ENCODE data around the gene EZR. TPM values are rescaled to one million over a fixed set of nuclear protein-coding genes. Genes with fewer than 3 reads are reported as not detected.

Gene EZR
- total and polyA plus RNA-seq, 2 of the 13 experiments (the other 11 are each of a cell fraction or from before 2014, with no cell fraction given) = 34.7 to 60.3 TPM

- Histone ChIP-seq H3K9me3 (ENCODE audit: low read length) (no peaks in the 10 kb centered on the region), H2AFZ (ENCODE audit: low read length) (peak overlapping the region; percentile 82), H3K4me2 (ENCODE audit: low read depth, low read length) (peak overlapping the region; percentile 93), H3K79me2 (ENCODE audit: insufficient read depth, low read length) (no peaks in the 10 kb centered on the region), H4K20me1 (ENCODE audit: insufficient read depth, low read length) (no peaks in the 10 kb centered on the region), H3K9ac (ENCODE audit: insufficient read depth, low read depth, low read length) (no peak overlapping the region), H3K36me3 (replicated peaks in 1 of 2; ENCODE audit: control insufficient read depth in 1 of 2, insufficient read depth in 2 of 2, low read length in 2 of 2) (no peaks in the 10 kb centered on the region), H3K4me1 (ENCODE audit: insufficient read depth, low read length) (peaks cover 17% of the 10 kb centered on the region), H3K4me3 (replicated peaks in 1 of 3; ENCODE audit: insufficient read depth in 1 of 3, low read depth in 2 of 3, low read length in 3 of 3) (peak overlapping the region; percentile 19 to 66 (median 35)), H3K27me3 (ENCODE audit: control insufficient read depth in 1 of 2, insufficient read depth in 2 of 2, low read length in 2 of 2) (peaks cover 2 to 14% of the 10 kb centered on the region in 2 experiments; a peak in 2 of 5 replicates), H3K27ac (ENCODE audit: extremely low read length, insufficient read depth, low read length) (no peak overlapping the region)
- ChIA-PET CTCF (ENCODE audit: low intra/inter-chr PET ratio, low total read pairs) (no interaction called here), POLR2A (interaction anchor here (1.2 kb wide), 1 partner anchor 16 kb away, joined by 6 read pairs; the partner anchor contains the start of gene EZR)
- peak; percentile 89 for ATAC-seq
- peak; percentile 59 for FAIRE-seq
- in situ Hi-C loops (cut with HindIII; ENCODE audit: extremely low pct_ligation_motif_present, low pct_unique_long_range_greater_than_20kb) (no loop called here), intact Hi-C loops (cut with micrococcal nuclease; ENCODE audit: unreplicated experiment) (no loop called here)
- WGBS (ENCODE audit: low lambda C conversion rate) = 1% methylated on average over 19 of the region's 19 CpGs
- BruUV-seq (replicated peaks) = no TSS peak
- peak; percentile 40 for DNase-seq (ENCODE audit: low spot score)
- TF ChIP-seq, protein P1, sequence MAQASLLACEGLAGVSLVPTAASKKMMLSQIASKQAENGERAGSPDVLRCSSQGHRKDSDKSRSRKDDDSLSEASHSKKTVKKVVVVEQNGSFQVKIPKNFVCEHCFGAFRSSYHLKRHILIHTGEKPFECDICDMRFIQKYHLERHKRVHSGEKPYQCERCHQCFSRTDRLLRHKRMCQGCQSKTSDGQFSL (CRISPR knock-in tag; IDR thresholded peaks at IDR 0.05) = no peak
- TF ChIP-seq EED (CRISPR knock-in tag; IDR thresholded peaks at IDR 0.05) = 0 out of 2 replicates have a peak, but pooled peaks have one; percentile 71
- TF ChIP-seq YEATS2 (CRISPR knock-in tag; IDR thresholded peaks at IDR 0.05; ENCODE audit: borderline replicate concordance) = 0 out of 2 replicates have a peak, but pooled peaks have one; percentile 11
- TF ChIP-seq HDAC2 (CRISPR knock-in tag; IDR thresholded peaks at IDR 0.05) = 0 out of 2 replicates have a peak, but pooled peaks have one; percentile 13
- no peak for TF ChIP-seq CCAR2 (optimal IDR thresholded peaks at IDR 0.05; ENCODE audit: low read depth, low read length)
- TF ChIP-seq, protein P2, sequence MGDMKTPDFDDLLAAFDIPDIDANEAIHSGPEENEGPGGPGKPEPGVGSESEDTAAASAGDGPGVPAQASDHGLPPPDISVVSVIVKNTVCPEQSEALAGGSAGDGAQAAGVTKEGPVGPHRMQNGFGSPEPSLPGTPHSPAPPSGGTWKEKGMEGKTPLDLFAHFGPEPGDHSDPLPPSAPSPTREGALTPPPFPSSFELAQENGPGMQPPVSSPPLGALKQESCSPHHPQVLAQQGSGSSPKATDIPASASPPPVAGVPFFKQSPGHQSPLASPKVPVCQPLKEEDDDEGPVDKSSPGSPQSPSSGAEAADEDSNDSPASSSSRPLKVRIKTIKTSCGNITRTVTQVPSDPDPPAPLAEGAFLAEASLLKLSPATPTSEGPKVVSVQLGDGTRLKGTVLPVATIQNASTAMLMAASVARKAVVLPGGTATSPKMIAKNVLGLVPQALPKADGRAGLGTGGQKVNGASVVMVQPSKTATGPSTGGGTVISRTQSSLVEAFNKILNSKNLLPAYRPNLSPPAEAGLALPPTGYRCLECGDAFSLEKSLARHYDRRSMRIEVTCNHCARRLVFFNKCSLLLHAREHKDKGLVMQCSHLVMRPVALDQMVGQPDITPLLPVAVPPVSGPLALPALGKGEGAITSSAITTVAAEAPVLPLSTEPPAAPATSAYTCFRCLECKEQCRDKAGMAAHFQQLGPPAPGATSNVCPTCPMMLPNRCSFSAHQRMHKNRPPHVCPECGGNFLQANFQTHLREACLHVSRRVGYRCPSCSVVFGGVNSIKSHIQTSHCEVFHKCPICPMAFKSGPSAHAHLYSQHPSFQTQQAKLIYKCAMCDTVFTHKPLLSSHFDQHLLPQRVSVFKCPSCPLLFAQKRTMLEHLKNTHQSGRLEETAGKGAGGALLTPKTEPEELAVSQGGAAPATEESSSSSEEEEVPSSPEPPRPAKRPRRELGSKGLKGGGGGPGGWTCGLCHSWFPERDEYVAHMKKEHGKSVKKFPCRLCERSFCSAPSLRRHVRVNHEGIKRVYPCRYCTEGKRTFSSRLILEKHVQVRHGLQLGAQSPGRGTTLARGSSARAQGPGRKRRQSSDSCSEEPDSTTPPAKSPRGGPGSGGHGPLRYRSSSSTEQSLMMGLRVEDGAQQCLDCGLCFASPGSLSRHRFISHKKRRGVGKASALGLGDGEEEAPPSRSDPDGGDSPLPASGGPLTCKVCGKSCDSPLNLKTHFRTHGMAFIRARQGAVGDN (CRISPR knock-in tag; IDR thresholded peaks at IDR 0.05) = 0 out of 2 replicates have a peak, but pooled peaks have one; percentile 18
- TF ChIP-seq, protein P3, sequence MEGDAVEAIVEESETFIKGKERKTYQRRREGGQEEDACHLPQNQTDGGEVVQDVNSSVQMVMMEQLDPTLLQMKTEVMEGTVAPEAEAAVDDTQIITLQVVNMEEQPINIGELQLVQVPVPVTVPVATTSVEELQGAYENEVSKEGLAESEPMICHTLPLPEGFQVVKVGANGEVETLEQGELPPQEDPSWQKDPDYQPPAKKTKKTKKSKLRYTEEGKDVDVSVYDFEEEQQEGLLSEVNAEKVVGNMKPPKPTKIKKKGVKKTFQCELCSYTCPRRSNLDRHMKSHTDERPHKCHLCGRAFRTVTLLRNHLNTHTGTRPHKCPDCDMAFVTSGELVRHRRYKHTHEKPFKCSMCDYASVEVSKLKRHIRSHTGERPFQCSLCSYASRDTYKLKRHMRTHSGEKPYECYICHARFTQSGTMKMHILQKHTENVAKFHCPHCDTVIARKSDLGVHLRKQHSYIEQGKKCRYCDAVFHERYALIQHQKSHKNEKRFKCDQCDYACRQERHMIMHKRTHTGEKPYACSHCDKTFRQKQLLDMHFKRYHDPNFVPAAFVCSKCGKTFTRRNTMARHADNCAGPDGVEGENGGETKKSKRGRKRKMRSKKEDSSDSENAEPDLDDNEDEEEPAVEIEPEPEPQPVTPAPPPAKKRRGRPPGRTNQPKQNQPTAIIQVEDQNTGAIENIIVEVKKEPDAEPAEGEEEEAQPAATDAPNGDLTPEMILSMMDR (CRISPR knock-in tag; IDR thresholded peaks at IDR 0.05) = 0 out of 2 replicates have a peak, but pooled peaks have one; percentile 5
- no peak for TF ChIP-seq ZBTB26 (CRISPR knock-in tag; IDR thresholded peaks at IDR 0.05; ENCODE audit: borderline replicate concordance)
- TF ChIP-seq KDM5B (CRISPR knock-in tag; IDR thresholded peaks at IDR 0.05; ENCODE audit: borderline replicate concordance) = 0 out of 2 replicates have a peak, but pooled peaks have one; percentile 39
- 0 out of 2 replicates have a peak, but pooled peaks have one; percentile 25 for TF ChIP-seq GFI1 (CRISPR knock-in tag; IDR thresholded peaks at IDR 0.05; ENCODE audit: borderline replicate concordance)
- 0 out of 2 replicates have a peak, but pooled peaks have one; percentile 42 for TF ChIP-seq CBFB (CRISPR knock-in tag; IDR thresholded peaks at IDR 0.05)
- TF ChIP-seq, protein P4, sequence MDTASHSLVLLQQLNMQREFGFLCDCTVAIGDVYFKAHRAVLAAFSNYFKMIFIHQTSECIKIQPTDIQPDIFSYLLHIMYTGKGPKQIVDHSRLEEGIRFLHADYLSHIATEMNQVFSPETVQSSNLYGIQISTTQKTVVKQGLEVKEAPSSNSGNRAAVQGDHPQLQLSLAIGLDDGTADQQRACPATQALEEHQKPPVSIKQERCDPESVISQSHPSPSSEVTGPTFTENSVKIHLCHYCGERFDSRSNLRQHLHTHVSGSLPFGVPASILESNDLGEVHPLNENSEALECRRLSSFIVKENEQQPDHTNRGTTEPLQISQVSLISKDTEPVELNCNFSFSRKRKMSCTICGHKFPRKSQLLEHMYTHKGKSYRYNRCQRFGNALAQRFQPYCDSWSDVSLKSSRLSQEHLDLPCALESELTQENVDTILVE (CRISPR knock-in tag; IDR thresholded peaks at IDR 0.05) = no peak
These were observed 16.6 kb upstream of the EZR start for GRCh38 chr6:158835616-158836221.
